ENCODE measurements around the gene ST7.
"Not testable (repeated sequence)": the region's sequence is repeated elsewhere in the genome, so short reads cannot be mapped to it uniquely, and the experiment has no call there.

Gene ST7

DNA sequence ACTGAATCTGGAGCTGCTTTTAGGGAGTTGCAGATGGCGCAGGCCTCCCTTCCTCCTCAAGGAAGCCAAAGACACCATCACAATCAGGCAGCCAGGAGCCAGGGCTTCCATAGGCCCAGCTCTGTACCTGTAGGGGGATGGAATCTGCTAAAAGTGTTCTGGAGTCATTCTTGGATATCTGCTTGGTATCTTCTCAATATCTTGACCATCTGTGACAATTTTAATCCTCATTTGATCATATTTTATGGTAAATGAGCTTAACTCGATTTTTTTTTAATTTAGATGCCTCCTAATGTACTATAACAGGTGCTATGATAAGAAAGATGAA lies 3.1 kb downstream of the ST7 start:
- no peak overlapping the region for H3K27ac ChIP-seq
- TF ChIP-seq, protein P1, sequence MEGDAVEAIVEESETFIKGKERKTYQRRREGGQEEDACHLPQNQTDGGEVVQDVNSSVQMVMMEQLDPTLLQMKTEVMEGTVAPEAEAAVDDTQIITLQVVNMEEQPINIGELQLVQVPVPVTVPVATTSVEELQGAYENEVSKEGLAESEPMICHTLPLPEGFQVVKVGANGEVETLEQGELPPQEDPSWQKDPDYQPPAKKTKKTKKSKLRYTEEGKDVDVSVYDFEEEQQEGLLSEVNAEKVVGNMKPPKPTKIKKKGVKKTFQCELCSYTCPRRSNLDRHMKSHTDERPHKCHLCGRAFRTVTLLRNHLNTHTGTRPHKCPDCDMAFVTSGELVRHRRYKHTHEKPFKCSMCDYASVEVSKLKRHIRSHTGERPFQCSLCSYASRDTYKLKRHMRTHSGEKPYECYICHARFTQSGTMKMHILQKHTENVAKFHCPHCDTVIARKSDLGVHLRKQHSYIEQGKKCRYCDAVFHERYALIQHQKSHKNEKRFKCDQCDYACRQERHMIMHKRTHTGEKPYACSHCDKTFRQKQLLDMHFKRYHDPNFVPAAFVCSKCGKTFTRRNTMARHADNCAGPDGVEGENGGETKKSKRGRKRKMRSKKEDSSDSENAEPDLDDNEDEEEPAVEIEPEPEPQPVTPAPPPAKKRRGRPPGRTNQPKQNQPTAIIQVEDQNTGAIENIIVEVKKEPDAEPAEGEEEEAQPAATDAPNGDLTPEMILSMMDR (IDR thresholded peaks at IDR 0.05), result no peak
- no peak for TF ChIP-seq ZFX (IDR thresholded peaks at IDR 0.05; ENCODE audit: borderline replicate concordance)

DNA sequence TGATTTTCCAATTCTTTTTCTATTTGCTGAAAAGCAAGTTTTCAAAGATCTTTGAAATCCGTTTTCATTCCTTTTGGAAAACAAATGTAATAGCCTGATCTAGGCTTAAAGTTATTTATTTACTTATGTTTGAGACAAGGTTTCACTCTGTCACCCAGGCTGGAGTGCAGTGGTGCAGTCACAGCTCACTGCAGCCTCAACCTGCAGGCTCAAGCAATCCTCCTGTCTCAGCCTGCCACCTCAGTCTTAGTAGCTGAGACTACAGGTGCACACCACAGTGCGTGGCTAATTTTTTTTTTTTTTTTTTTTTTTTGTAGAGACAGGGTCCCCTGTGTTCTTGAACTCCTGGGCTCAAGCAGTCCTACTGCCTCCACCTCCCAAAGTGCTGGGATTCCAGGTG lies 4.6 kb downstream of the ST7 start:
- no peak overlapping the region for H3K27ac ChIP-seq
- TF ChIP-seq, protein P1 (IDR thresholded peaks at IDR 0.05), result no peak
- TF ChIP-seq ZFX (IDR thresholded peaks at IDR 0.05; ENCODE audit: borderline replicate concordance), result no peak

DNA sequence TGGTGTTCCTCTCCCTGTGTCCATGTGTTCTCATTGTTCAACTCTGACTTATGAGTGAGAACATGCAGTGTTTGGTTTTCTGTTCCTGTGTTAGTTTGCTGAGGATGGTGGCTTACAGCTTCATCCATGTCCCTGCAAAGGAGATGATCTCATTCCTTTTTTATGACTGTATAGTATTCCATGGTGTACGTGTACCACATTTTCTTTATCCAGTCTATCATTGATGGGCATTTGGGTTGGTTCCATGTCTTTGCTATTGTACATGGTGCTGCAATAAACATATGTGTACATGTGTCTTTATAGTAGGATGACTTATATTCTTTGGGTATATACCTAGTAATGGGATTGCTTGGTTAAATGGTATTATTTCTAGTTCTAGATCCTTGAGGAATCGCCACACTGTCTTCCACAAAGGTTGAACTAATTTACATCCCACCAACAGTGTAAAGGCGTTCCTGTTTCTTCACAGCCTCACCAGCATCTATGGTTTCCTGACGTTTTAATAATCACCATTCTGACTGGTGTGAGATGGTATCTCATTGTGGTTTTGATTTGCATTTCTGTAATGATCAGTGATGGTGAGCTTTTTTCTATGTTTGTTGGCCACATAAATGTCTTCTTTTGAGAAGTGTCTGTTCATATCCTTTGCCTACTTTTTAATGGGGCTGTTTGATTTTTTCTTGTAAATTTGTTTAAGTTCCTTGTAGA lies 8.8 kb downstream of the ST7 start:
- H3K27ac ChIP-seq, result not testable (repeated sequence)

DNA sequence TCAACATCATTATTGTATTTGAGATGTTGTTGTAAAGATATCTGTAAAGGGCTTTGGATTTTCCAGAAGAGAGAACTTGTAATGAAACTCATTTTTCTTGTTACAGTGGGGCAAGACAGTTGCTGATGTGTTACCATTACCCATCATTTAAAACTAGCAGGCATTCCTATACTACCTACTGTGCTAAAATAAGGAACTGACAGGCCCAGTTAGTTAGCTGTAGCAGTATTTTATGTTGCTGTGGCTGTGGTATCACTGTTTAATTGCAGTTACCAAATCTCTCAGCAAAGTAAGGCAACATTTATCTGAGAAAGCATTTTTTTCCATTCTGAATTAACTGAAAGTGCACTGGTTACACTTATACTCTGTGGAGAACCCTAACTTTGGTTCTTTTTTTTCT lies 9.9 kb downstream of the ST7 start:
- TF ChIP-seq, protein P1 (IDR thresholded peaks at IDR 0.05), result no peak
- no peak for TF ChIP-seq ZFX (IDR thresholded peaks at IDR 0.05; ENCODE audit: borderline replicate concordance)
- H3K27ac ChIP-seq, result no peak overlapping the region

DNA sequence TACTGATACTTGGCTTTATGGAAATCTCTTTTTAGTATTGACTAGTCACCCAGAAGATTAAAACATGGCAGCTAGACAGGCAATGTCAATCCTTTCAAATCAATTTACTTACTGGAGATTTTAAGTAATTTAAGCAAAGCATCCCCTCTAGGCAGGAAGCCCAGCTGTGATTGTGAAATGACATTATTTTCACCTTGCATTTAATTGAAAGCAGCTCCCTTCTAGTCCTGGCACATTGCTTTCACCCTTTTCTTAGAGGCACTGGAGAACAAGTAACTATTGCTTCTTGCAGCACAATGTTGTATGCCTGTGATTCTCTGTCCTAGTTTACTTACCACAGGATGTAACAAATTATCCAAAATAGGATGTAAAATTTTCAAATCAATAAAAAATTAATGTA lies 13.3 kb downstream of the ST7 start:
- no peak overlapping the region for H3K27ac ChIP-seq
- no peak for TF ChIP-seq ZFX (IDR thresholded peaks at IDR 0.05; ENCODE audit: borderline replicate concordance)
- TF ChIP-seq, protein P1 (IDR thresholded peaks at IDR 0.05), result no peak

DNA sequence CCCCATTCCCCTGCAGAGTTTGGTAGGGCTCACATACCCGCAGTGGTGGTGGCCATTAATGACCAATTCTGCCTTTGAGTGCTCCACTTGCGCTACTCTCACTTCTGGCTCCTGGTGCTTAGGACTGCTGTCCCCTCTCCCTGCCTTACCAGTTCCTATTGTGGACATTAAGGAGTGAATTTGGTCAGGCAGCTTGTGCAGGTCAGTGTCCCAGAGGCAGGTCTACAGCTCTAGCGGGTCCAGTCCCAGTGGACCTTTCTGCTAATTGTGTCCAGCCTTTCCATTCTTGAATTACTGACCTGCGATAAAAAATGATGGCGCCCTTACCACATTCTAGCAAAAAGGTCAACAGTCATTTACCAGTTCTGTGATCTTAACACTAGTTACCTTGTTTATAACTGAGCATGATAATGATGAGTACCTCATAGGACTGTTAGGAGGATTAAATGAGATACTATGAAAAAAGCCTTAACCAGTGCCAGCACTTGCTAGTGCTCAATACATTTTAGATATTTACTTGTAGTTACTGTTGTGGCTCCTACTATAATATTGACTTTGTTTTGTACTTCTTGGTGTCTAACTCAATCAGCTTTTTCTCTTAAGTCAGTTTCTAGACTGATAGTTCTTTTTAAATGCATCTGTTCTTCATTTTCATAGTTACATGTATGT lies 14.1 kb downstream of the ST7 start:
- TF ChIP-seq, protein P1 (IDR thresholded peaks at IDR 0.05), result no peak
- no peak for TF ChIP-seq ZFX (IDR thresholded peaks at IDR 0.05; ENCODE audit: borderline replicate concordance)
- H3K27ac ChIP-seq, result no peak overlapping the region

DNA sequence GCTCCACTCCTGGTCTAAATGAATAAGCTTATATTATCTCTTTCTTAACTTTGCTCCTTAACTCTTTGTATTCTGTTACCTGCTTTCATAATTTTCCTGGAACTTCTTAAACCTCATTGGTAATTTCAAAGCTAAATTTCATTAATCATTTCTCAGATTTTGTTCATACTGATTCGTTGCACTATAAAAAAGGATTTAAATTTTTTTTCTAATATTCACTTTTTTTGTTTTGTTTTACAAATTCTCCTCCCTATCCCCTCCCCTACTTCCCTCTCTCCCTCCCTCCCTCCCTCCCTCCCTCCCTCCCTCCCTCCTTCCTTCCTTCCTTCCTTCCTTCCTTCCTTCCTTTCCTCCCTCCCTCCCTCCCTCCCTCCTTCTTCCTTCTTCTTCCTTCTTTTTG lies 14.7 kb downstream of the ST7 start:
- TF ChIP-seq ZFX (IDR thresholded peaks at IDR 0.05; ENCODE audit: borderline replicate concordance), result no peak
- TF ChIP-seq, protein P1 (IDR thresholded peaks at IDR 0.05), result no peak
- H3K27ac ChIP-seq, result no peak overlapping the region

Data from 22Rv1 (cell line).